PC-9 (cell line): ENCODE data around the gene ARMH1.

ENCODE experiments used
- EZH2 ChIP-seq: fragments of 200-600 bp; sonication (generic); IDR thresholded peaks from 2 replicates; pipeline ENCODE4 v1.8.0; 2017; ENCODE audit warnings: antibody characterized with exemption, low read depth
- TF ChIP-seq, protein P1 (sequence below): fragments of 200-600 bp; sonication (generic); conservative IDR thresholded peaks from 2 replicates; pipeline ENCODE4 v1.6.1; 2017; ENCODE audit warnings: mixed run types, antibody characterized with exemption, mild to moderate bottlenecking, moderate library complexity

GRCh38 chr1:44740179-44740617 lies 65.7 kb downstream of the ARMH1 start:
- TF ChIP-seq, protein P1, sequence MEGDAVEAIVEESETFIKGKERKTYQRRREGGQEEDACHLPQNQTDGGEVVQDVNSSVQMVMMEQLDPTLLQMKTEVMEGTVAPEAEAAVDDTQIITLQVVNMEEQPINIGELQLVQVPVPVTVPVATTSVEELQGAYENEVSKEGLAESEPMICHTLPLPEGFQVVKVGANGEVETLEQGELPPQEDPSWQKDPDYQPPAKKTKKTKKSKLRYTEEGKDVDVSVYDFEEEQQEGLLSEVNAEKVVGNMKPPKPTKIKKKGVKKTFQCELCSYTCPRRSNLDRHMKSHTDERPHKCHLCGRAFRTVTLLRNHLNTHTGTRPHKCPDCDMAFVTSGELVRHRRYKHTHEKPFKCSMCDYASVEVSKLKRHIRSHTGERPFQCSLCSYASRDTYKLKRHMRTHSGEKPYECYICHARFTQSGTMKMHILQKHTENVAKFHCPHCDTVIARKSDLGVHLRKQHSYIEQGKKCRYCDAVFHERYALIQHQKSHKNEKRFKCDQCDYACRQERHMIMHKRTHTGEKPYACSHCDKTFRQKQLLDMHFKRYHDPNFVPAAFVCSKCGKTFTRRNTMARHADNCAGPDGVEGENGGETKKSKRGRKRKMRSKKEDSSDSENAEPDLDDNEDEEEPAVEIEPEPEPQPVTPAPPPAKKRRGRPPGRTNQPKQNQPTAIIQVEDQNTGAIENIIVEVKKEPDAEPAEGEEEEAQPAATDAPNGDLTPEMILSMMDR, result no peak
- TF ChIP-seq EZH2, result no peak
